IMR-90 (cell line): ENCODE measurements around the gene FIBCD1. TPM values are rescaled to one million over a fixed set of nuclear protein-coding genes. Genes with fewer than 3 reads are reported as not detected.

ENCODE experiments used
- ATAC-seq: fragments of 200-7000 bp; cut with Tn5 transposase; 2 replicates; pipeline ENCODE4 v1.9.1; 2020; ENCODE audit warnings: low read depth, mild to moderate bottlenecking, moderate library complexity
- BruUV-seq: library from RNA; stranded (reverse); fragments of 400-500 nt; replicated peaks from 2 replicates; lab custom pipeline; 2021; lab: Mats Ljungman, UMichigan
- CTCF ChIA-PET: fragments of 300-600 bp; formaldehyde crosslinking; extraction: SDS; loops from one replicate; lab custom pipeline; 2021; ENCODE audit warnings: antibody characterized with exemption; lab: Yijun Ruan, JAX
- POLR2A ChIA-PET: fragments of 300-600 bp; sonication (Branson Sonifier 250); formaldehyde crosslinking; loops from one replicate; lab custom pipeline; 2022; ENCODE audit warnings: antibody characterized with exemption; ENCODE audit not compliant: unreplicated experiment; lab: Charles Lee
- DNase-seq: peaks from one replicate; pipeline ENCODE4 v3.0.0; 2013
- H2AFZ ChIP-seq: replicated peaks from 2 replicates; pipeline ENCODE3; 2013; ENCODE audit warnings: low read length, mild to moderate bottlenecking; ENCODE audit not compliant: poor library complexity
- H2AK5ac ChIP-seq: 2 replicates; pipeline ENCODE4 v1.6.1; 2013; ENCODE audit warnings: low read depth, low read length, inconsistent platforms
- H2AK9ac ChIP-seq: replicated peaks from 2 replicates; pipeline ENCODE3; 2013; ENCODE audit warnings: mild to moderate bottlenecking, low read depth, low read length, moderate library complexity; ENCODE audit not compliant: poor library complexity
- H2BK120ac ChIP-seq: 2 replicates; pipeline ENCODE4 v1.6.1; 2013; ENCODE audit warnings: low read depth, low read length, inconsistent platforms
- H2BK15ac ChIP-seq: 3 replicates; pipeline ENCODE4 v1.6.1; 2013; ENCODE audit warnings: low read depth, low read length, inconsistent platforms
- H2BK20ac ChIP-seq: 2 replicates; pipeline ENCODE4 v1.6.1; 2013; ENCODE audit warnings: low read depth, mild to moderate bottlenecking, inconsistent platforms, low read length, moderate library complexity
- H2BK5ac ChIP-seq: 2 replicates; pipeline ENCODE4 v1.6.1; 2013; ENCODE audit warnings: mild to moderate bottlenecking, low read depth, low read length, inconsistent platforms; ENCODE audit not compliant: poor library complexity, severe bottlenecking
- H3K14ac ChIP-seq: replicated peaks from 2 replicates; pipeline ENCODE4 v1.6.1; 2013; ENCODE audit warnings: low read depth, low read length, inconsistent platforms
- H3K18ac ChIP-seq: 2 replicates; pipeline ENCODE4 v1.6.1; 2013; ENCODE audit warnings: low read depth, low read length, control low read depth
- H3K23ac ChIP-seq: 2 replicates; pipeline ENCODE4 v1.6.1; 2013; ENCODE audit warnings: low read depth, low read length, inconsistent platforms
- H3K27ac ChIP-seq: 2 replicates; pipeline ENCODE4 v1.5.1; 2013; ENCODE audit warnings: mild to moderate bottlenecking, control low read depth, low read length; ENCODE audit not compliant: insufficient read depth
- H3K27me3 ChIP-seq: 2 replicates; pipeline ENCODE4 v1.6.1; 2013; ENCODE audit warnings: low read length; ENCODE audit not compliant: control insufficient read depth, insufficient read depth
- H3K36me3 ChIP-seq: 2 replicates; pipeline ENCODE4 v1.6.1; 2013; ENCODE audit warnings: low read length, mixed read lengths; ENCODE audit not compliant: control insufficient read depth, insufficient read depth
- H3K4ac ChIP-seq: 2 replicates; pipeline ENCODE4 v1.6.1; 2013; ENCODE audit warnings: low read depth, low read length, inconsistent platforms
- H3K4me1 ChIP-seq: 2 replicates; pipeline ENCODE4 v1.6.1; 2013; ENCODE audit warnings: low read length, mixed read lengths; ENCODE audit not compliant: control insufficient read depth, insufficient read depth
- H3K4me2 ChIP-seq: 2 replicates; pipeline ENCODE4 v1.6.1; 2013; ENCODE audit warnings: low read depth, mild to moderate bottlenecking, control low read depth, low read length, moderate library complexity
- H3K4me3 ChIP-seq: 2 replicates; pipeline ENCODE4 v1.5.1; 2013; ENCODE audit warnings: low read depth, mild to moderate bottlenecking, control low read depth, low read length, moderate library complexity; ENCODE audit not compliant: insufficient read depth
- H3K56ac ChIP-seq: 2 replicates; pipeline ENCODE4 v1.6.1; 2013; ENCODE audit warnings: low read length, inconsistent platforms; ENCODE audit not compliant: insufficient read depth; ENCODE audit errors: extremely low read depth
- H3K79me1 ChIP-seq, 2 experiments: 2 replicates each; pipeline ENCODE4 v1.6.1; 2013; ENCODE audit warnings: low read length in 2 of 2, inconsistent platforms in 1 of 2, low read depth in 1 of 2
- H3K9ac ChIP-seq: 2 replicates; pipeline ENCODE4 v1.6.1; 2013; ENCODE audit warnings: low read depth, low read length, control low read depth
- H3K9me1 ChIP-seq: 2 replicates; pipeline ENCODE4 v1.6.1; 2013; ENCODE audit warnings: low read length, inconsistent platforms; ENCODE audit not compliant: insufficient read depth
- H3K9me3 ChIP-seq: 2 replicates; pipeline ENCODE4 v1.6.1; 2013; ENCODE audit warnings: low read length; ENCODE audit not compliant: control insufficient read depth, insufficient read depth
- H4K20me1 ChIP-seq: 2 replicates; pipeline ENCODE4 v1.6.1; 2013; ENCODE audit warnings: low read length, inconsistent platforms; ENCODE audit not compliant: insufficient read depth
- H4K5ac ChIP-seq: 2 replicates; pipeline ENCODE4 v1.6.1; 2013; ENCODE audit warnings: mild to moderate bottlenecking, low read depth, low read length, control low read depth
- H4K8ac ChIP-seq, 2 experiments: 2 replicates each; pipeline ENCODE4 v1.6.1; 2013; ENCODE audit warnings: low read depth in 2 of 2, low read length in 2 of 2, control low read depth in 1 of 2, inconsistent platforms in 1 of 2
- H4K91ac ChIP-seq: 2 replicates; pipeline ENCODE4 v1.6.1; 2013; ENCODE audit warnings: low read depth, low read length, inconsistent platforms; ENCODE audit not compliant: insufficient read depth
- CEBPB ChIP-seq: IDR thresholded peaks from 2 replicates; pipeline ENCODE4 v1.6.1; 2012; ENCODE audit warnings: low read depth, low read length, improper control_type of control experiment
- CHD1 ChIP-seq: IDR thresholded peaks from 2 replicates; pipeline ENCODE4 v1.6.1; 2012; ENCODE audit warnings: low read depth, low read length, improper control_type of control experiment
- ELK1 ChIP-seq: fragments of 150-350 bp; IDR thresholded peaks from 2 replicates; pipeline ENCODE4 v1.6.1; 2016; ENCODE audit warnings: low read depth, mild to moderate bottlenecking, low read length, moderate library complexity, borderline replicate concordance
- FOS ChIP-seq: fragments of 150-350 bp; IDR thresholded peaks from 2 replicates; pipeline ENCODE4 v1.6.1; 2016; ENCODE audit warnings: low read depth, low read length
- MAFK ChIP-seq: IDR thresholded peaks from 2 replicates; pipeline ENCODE4 v1.6.1; 2012; ENCODE audit warnings: low read depth, low read length, improper control_type of control experiment
- MAZ ChIP-seq: IDR thresholded peaks from 2 replicates; pipeline ENCODE4 v1.6.1; 2012; ENCODE audit warnings: low read depth, mild to moderate bottlenecking, low read length, improper control_type of control experiment, moderate library complexity, borderline replicate concordance
- NFE2L2 ChIP-seq: fragments of 150-350 bp; IDR thresholded peaks from 2 replicates; pipeline ENCODE4 v1.6.1; 2016; ENCODE audit warnings: low read depth, mild to moderate bottlenecking, low read length
- POLR2A ChIP-seq: IDR thresholded peaks from 2 replicates; pipeline ENCODE4 v1.6.1; 2012; ENCODE audit warnings: mild to moderate bottlenecking, low read depth, low read length
- RAD21 ChIP-seq: IDR thresholded peaks from 2 replicates; pipeline ENCODE4 v1.6.1; 2012; ENCODE audit warnings: low read length, improper control_type of control experiment
- RFX5 ChIP-seq: IDR thresholded peaks from 2 replicates; pipeline ENCODE4 v1.8.0; 2012; ENCODE audit warnings: low read depth, mild to moderate bottlenecking, low read length, moderate library complexity
- USF2 ChIP-seq: fragments of 150-350 bp; IDR thresholded peaks from 2 replicates; pipeline ENCODE4 v1.6.1; 2017; ENCODE audit warnings: mild to moderate bottlenecking, antibody characterized with exemption, low read length, low read depth
- WGBS, 2 experiments: methylation state at CpG; one replicate each; pipeline versions ENCODE4 v1.1.5 to v1.1.7; 2013; ENCODE audit warnings: missing lambda C conversion rate in 2 of 2; ENCODE audit not compliant: insufficient read length in 1 of 2; ENCODE audit errors: extremely low coverage in 2 of 2; 5-methylcytosine and 5-hydroxymethylcytosine counted together
- dilution Hi-C: fragments of 300-500 bp; cut with HindIII; formaldehyde crosslinking; loops from one replicate; pipeline ENCODE4 v1.14.3; 2018; ENCODE audit warnings: low sequenced_read_pairs; ENCODE audit not compliant: unreplicated experiment
- in situ Hi-C: fragments of 300-500 bp; cut with MboI; formaldehyde crosslinking; loops from 3 replicates; pipeline ENCODE4 v1.14.3; 2019; ENCODE audit warnings: low sequenced_read_pairs, inconsistent platforms, mixed read lengths
- intact Hi-C: fragments of 100-400 bp; cut with micrococcal nuclease; formaldehyde crosslinking; loops from 2 replicates; pipeline ENCODE4 v1.10.0; 2022
- polyA plus RNA-seq, 3 experiments: library from polyadenylated mRNA; depleted of rRNA; stranded (reverse); fragments of >200 nt; gene quantifications; 2 replicates each; pipeline ENCODE4 v1.2.3, GENCODE V29; 2012; ENCODE audit warnings: low replicate concordance in 1 of 3
- total RNA-seq: library from RNA; depleted of rRNA; stranded (reverse); fragments of >200 nt; gene quantifications from 2 replicates; pipeline ENCODE4 v1.2.3, GENCODE V29; 2012
- TF ChIP-seq, protein P1 (sequence below): conservative IDR thresholded peaks from 2 replicates; pipeline ENCODE4 v1.5.1; 2012; ENCODE audit warnings: mild to moderate bottlenecking, low read depth, low read length, improper control_type of control experiment

Gene FIBCD1
- total and polyA plus RNA-seq, 2 of the 4 experiments (the other 2 are of a cell fraction), result 1.1 to 10.1 TPM

- TF ChIP-seq, protein P1, sequence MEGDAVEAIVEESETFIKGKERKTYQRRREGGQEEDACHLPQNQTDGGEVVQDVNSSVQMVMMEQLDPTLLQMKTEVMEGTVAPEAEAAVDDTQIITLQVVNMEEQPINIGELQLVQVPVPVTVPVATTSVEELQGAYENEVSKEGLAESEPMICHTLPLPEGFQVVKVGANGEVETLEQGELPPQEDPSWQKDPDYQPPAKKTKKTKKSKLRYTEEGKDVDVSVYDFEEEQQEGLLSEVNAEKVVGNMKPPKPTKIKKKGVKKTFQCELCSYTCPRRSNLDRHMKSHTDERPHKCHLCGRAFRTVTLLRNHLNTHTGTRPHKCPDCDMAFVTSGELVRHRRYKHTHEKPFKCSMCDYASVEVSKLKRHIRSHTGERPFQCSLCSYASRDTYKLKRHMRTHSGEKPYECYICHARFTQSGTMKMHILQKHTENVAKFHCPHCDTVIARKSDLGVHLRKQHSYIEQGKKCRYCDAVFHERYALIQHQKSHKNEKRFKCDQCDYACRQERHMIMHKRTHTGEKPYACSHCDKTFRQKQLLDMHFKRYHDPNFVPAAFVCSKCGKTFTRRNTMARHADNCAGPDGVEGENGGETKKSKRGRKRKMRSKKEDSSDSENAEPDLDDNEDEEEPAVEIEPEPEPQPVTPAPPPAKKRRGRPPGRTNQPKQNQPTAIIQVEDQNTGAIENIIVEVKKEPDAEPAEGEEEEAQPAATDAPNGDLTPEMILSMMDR, result no peak
Measured at GRCh38 chr9:130957451-130958203, 18.6 kb upstream of the FIBCD1 start (continued).

- no peak for ATAC-seq
- H2BK15ac ChIP-seq, result no peak overlapping the region
- dilution Hi-C loops, result no loop called here
- no peak overlapping the region for H3K27ac ChIP-seq
- peaks cover 27% of the 10 kb centered on the region for H3K27me3 ChIP-seq
- no peak overlapping the region for H2AK5ac ChIP-seq
- H3K56ac ChIP-seq, result no peak overlapping the region
- no peaks in the 10 kb centered on the region for H3K9me3 ChIP-seq
- no peak overlapping the region for H3K4ac ChIP-seq
- CTCF ChIA-PET, result no interaction called here
- no peaks in the 10 kb centered on the region for H4K20me1 ChIP-seq
- no peaks in the 10 kb centered on the region for H3K36me3 ChIP-seq
- intact Hi-C loops, result no loop called here
- no peak overlapping the region for H3K23ac ChIP-seq
- no peak overlapping the region for H3K4me2 ChIP-seq
- no peak overlapping the region for H3K18ac ChIP-seq
- no peak for TF ChIP-seq CEBPB
- no peak for TF ChIP-seq NFE2L2
- no peak for TF ChIP-seq MAFK
- no peak for TF ChIP-seq CHD1
- TF ChIP-seq RFX5, result no peak
- TF ChIP-seq MAZ, result no peak
- TF ChIP-seq FOS, result no peak
- no peak for TF ChIP-seq ELK1
- no peak for TF ChIP-seq RAD21
- no peak for TF ChIP-seq POLR2A
- TF ChIP-seq USF2, result no peak
- H2BK20ac ChIP-seq, result no peak overlapping the region
- H2AK9ac ChIP-seq, result no peak overlapping the region
- H2BK5ac ChIP-seq, result no peak overlapping the region
- no peak overlapping the region for H4K8ac ChIP-seq
- peaks cover 12% of the 10 kb centered on the region for H3K9me1 ChIP-seq
- no peak overlapping the region for H3K9ac ChIP-seq
- no peak overlapping the region for H3K4me3 ChIP-seq
- H4K91ac ChIP-seq, result no peak overlapping the region
- no TSS peak for BruUV-seq
- DNase-seq, result no peak
- no peaks in the 10 kb centered on the region for H3K79me1 ChIP-seq
- H3K4me1 ChIP-seq, result peaks cover under 1% of the 10 kb centered on the region
- no peak overlapping the region for H4K5ac ChIP-seq
- in situ Hi-C loops, result no loop called here
- no peak overlapping the region for H2BK120ac ChIP-seq
- WGBS, 2 experiments, result 69% methylated on average over 7 of the region's 21 CpGs; no CpG with 5 or more reads in 1 of the 2 experiments
- POLR2A ChIA-PET, result interaction anchor here (0.6 kb wide), 1 partner anchor 1787 kb away, joined by 3 read pairs; no protein-coding TSS in a partner anchor
- H3K14ac ChIP-seq, result no peak overlapping the region
- no peak overlapping the region for H2AFZ ChIP-seq
Measured at GRCh38 chr9:130956636-130957450, 17.8 kb upstream of the FIBCD1 start.
